HG02981 (cell line): ENCODE results near the gene KLHDC2.
"Not testable (repeated sequence)": the region's sequence is repeated elsewhere in the genome, so short reads cannot be mapped to it uniquely, and the experiment has no call there.

Experiments
- ATAC-seq: cut with Tn5 transposase; IDR thresholded peaks from one replicate; pipeline ENCODE4 v1.9.1; 2021; ENCODE audit warnings: mild to moderate bottlenecking, moderate library complexity; ENCODE audit not compliant: unreplicated experiment

Gene KLHDC2

GRCh38 chr14:49767571-49768300 is at the start of gene KLHDC2:
KLHDC2 (plus strand) TSS chr14:49768153; CDS start chr14:49768469, 316 bp downstream.
- ATAC-seq, result peak; percentile 87

GRCh38 chr14:49720744-49721143 is 47.2 kb upstream of the KLHDC2 start:
- no peak for ATAC-seq

GRCh38 chr14:49721733-49722435 is 46.1 kb upstream of the KLHDC2 start:
- not testable (repeated sequence) for ATAC-seq

GRCh38 chr14:49727171-49727570 is 40.8 kb upstream of the KLHDC2 start:
- ATAC-seq, result no peak

- ATAC-seq, result no peak
Observed at GRCh38 chr14:49732896-49733295, 35.1 kb upstream of the KLHDC2 start.

GRCh38 chr14:49733836-49734235 is 34.1 kb upstream of the KLHDC2 start:
- no peak for ATAC-seq

GRCh38 chr14:49735669-49736068 is 32.3 kb upstream of the KLHDC2 start:
- not testable (repeated sequence) for ATAC-seq

- ATAC-seq, result no peak
Observed at GRCh38 chr14:49745191-49745590, 22.8 kb upstream of the KLHDC2 start.

- not testable (repeated sequence) for ATAC-seq
Observed at GRCh38 chr14:49746476-49746875, 21.5 kb upstream of the KLHDC2 start.

GRCh38 chr14:49754570-49755097 is 13.3 kb upstream of the KLHDC2 start:
- ATAC-seq, result no peak

- no peak for ATAC-seq
Observed at GRCh38 chr14:49755378-49755777, 12.6 kb upstream of the KLHDC2 start.

- no peak for ATAC-seq
Observed at GRCh38 chr14:49761839-49762551, 6.0 kb upstream of the KLHDC2 start.

GRCh38 chr14:49766839-49767238 is 1.1 kb upstream of the KLHDC2 start:
- no peak for ATAC-seq

- no peak for ATAC-seq
Observed at GRCh38 chr14:49767270-49767570, 733 bp upstream of the KLHDC2 start.

- peak; percentile 29 for ATAC-seq
Observed at GRCh38 chr14:49768301-49769121, 558 bp downstream of the KLHDC2 start.

- no peak for ATAC-seq
Observed at GRCh38 chr14:49769171-49769570, 1.2 kb downstream of the KLHDC2 start.

GRCh38 chr14:49769581-49770211 is 1.7 kb downstream of the KLHDC2 start:
- ATAC-seq, result no peak

GRCh38 chr14:49770212-49770817 is 2.4 kb downstream of the KLHDC2 start:
- ATAC-seq, result no peak

- ATAC-seq, result not testable (repeated sequence)
Observed at GRCh38 chr14:49771691-49772090, 3.7 kb downstream of the KLHDC2 start.

- ATAC-seq, result no peak
Observed at GRCh38 chr14:49774106-49774505, 6.2 kb downstream of the KLHDC2 start.
